ENCODE measurements around the gene TSSK6. TPM values are rescaled to one million over a fixed set of nuclear protein-coding genes. Genes with fewer than 3 reads are reported as not detected.

Gene TSSK6
- total RNA-seq, 3 donors from 2014 or later = 0.96 to 2.9 (median 2.3) TPM

DNA sequence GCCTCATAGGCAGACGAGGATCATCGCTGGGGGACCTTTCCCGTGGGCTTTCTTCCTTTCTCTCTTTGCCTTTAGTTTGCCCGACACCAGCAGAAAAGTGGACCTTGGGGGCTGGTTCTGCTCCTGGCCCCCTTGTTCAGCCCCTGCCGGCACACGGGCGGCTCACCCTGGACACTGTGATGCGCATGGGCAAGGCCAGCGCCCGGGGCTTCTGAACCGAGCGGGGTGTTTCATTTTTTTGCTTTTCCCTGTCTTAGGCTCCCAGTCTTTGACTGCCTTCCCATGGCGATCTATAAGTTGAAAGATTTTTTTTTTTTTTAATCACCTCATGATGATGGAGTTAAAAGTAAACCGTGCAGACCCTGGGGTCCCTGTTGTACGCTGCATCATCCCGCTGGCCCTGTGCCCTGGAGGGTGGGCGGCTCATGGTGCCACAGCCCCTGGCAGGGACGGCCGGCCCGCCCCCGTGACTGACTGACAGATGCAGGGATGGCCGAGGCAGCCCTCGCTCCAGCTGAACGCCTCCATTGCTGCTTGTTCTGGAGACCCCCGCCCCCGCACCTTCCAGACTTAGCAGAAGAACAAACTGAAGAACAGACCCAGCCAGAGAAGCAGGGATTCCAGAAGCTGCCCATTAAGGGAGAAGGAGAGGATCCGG, 9.6 kb downstream of the TSSK6 start:
- Histone ChIP-seq H3K4me1 (no peaks in the 10 kb centered on the region), H3K4me3 (peak overlapping the region in 2 of 3 donors; percentile 48 to 59), H3K27ac (no peak overlapping the region), H3K9me3 (no peaks in the 10 kb centered on the region), H3K27me3 (no peaks in the 10 kb centered on the region), H3K36me3 (peaks cover 13% of the 10 kb centered on the region)
- intact Hi-C loops (cut with DNase I; ENCODE audit: low total_unique reads) = no loop called here
- TF ChIP-seq, protein P1, sequence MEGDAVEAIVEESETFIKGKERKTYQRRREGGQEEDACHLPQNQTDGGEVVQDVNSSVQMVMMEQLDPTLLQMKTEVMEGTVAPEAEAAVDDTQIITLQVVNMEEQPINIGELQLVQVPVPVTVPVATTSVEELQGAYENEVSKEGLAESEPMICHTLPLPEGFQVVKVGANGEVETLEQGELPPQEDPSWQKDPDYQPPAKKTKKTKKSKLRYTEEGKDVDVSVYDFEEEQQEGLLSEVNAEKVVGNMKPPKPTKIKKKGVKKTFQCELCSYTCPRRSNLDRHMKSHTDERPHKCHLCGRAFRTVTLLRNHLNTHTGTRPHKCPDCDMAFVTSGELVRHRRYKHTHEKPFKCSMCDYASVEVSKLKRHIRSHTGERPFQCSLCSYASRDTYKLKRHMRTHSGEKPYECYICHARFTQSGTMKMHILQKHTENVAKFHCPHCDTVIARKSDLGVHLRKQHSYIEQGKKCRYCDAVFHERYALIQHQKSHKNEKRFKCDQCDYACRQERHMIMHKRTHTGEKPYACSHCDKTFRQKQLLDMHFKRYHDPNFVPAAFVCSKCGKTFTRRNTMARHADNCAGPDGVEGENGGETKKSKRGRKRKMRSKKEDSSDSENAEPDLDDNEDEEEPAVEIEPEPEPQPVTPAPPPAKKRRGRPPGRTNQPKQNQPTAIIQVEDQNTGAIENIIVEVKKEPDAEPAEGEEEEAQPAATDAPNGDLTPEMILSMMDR (IDR thresholded peaks at IDR 0.05) = no peak
- TF ChIP-seq POLR2AphosphoS5 (IDR thresholded peaks at IDR 0.05) (no peak), POLR2A (IDR thresholded peaks at IDR 0.05) (no peak)
- no peak for DNase-seq (ENCODE audit: low spot score in 2 of 2)

DNA sequence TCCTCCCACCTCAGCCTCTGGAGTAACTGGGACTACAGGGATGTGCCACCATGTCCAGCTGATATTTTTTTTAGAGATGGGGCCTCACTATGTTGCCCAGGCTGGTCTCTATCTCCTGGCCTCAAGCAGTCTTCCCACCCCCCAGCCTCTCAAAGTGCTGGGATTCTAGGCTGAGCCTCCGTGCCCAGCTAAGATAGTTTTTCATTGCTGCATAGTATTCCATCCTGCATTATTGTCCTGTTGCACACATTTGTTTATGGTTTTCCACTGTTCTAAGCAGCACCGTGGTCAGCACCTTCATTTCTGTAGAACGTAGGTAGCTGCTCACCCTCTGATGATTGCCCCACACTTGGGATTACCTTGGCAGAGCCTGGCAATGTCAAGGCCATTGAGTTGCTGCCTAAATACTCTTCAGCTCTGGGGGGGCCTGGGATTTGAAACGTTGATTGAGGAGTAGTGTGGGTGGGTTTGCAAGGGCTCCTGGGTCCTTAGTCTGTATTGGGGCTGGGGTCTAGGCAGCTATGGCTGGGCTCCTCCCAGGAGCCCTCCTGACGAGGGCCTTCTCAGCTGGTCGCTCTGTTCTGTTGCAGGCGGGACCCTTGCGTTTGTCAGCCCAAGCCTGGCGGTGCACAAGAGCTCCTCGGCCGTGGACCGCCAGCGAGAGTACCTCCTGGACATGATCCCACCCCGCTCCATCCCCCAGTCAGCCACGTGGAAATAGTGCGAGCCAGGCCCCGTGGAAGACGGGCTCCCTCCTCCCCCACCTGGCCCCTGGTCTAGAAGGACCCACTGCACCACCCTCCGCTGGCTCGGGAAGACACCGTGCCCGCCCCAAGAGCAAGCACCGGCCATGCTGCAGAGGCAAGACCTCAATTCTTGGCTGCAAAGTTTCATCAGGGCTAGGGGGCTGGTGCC, 10.3 kb downstream of the TSSK6 start:
- H3K9me3 ChIP-seq = no peaks in the 10 kb centered on the region
- TF ChIP-seq, protein P1 (IDR thresholded peaks at IDR 0.05) = no peak
- TF ChIP-seq POLR2AphosphoS5 (IDR thresholded peaks at IDR 0.05) (no peak), POLR2A (IDR thresholded peaks at IDR 0.05) (no peak)
- no peak overlapping the region for H3K4me3 ChIP-seq
- no peak overlapping the region for H3K27ac ChIP-seq
- intact Hi-C loops (cut with DNase I; ENCODE audit: low total_unique reads) = no loop called here
- H3K27me3 ChIP-seq = no peaks in the 10 kb centered on the region
- no peaks in the 10 kb centered on the region for H3K4me1 ChIP-seq
- peaks cover 13% of the 10 kb centered on the region for H3K36me3 ChIP-seq
- no peak for DNase-seq (ENCODE audit: low spot score in 2 of 2)

DNA sequence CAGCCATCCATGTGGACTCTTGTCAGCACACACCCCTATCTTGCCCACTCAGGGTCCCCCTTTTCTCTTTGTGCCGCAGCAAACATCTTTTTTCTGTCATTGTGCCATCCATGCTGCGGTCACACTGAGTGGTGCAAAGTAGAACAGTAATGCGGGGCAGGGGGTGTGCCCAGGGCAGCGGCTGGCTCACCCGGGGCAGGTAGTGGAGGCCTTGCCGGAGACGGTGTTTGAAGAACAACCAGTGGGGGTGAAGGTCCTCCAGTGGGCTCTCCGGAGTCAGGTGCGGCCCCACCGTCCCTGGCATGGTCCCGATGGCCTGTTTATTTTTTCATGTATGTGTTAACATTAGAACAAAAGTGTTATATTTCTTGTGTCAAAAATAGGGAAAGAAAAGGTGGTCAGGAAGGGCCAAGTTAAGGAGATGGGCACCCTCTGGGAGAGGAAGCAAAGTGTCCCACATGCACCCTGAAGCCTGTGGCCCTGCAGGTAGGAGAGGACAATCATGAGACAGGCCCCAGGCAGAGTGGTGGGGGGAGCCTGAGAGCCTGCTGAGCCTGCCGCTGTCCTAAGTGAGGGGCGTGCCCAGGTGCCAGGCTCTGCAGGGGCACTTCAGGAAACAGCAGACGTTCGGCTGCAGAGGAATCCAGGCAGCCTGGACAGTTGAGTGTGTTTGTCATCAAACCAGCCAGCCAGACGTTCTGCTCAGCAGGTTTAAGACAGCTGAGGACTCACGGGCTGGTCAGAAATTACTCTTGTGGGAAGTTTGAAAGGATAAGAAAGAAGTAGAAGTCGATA, 12.3 kb downstream of the TSSK6 start:
- H3K4me1 ChIP-seq = no peaks in the 10 kb centered on the region
- H3K36me3 ChIP-seq = peaks cover 17% of the 10 kb centered on the region
- no peaks in the 10 kb centered on the region for H3K9me3 ChIP-seq
- no peak overlapping the region for H3K27ac ChIP-seq
- TF ChIP-seq, protein P1 (IDR thresholded peaks at IDR 0.05) = no peak
- TF ChIP-seq POLR2A (IDR thresholded peaks at IDR 0.05) (no peak), POLR2AphosphoS5 (IDR thresholded peaks at IDR 0.05) (no peak)
- H3K27me3 ChIP-seq = no peaks in the 10 kb centered on the region
- H3K4me3 ChIP-seq = no peak overlapping the region
- intact Hi-C loops (cut with DNase I; ENCODE audit: low total_unique reads) = no loop called here
- no peak for DNase-seq (ENCODE audit: low spot score in 2 of 2)

DNA sequence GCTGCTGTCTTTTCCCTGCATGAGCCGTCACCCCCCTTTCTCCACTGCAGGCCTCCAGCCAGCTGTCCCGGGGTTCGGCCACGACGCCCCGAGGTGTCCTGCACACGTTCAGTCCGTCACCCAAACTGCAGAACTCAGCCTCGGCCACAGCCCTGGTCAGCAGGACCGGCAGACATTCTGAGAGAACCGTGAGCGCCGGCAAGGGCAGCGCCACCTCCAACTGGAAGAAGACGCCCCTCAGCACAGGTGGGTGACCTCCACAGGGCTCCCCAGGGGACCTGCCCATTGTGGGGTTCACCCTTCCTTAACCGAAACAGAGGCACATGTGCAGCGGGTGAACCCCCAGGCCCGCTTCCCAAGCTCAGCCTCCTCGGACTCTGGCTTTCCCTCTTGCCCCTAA, 13.1 kb downstream of the TSSK6 start:
- no peak for TF ChIP-seq POLR2AphosphoS5 (IDR thresholded peaks at IDR 0.05)
- intact Hi-C loops (cut with DNase I; ENCODE audit: low total_unique reads) = no loop called here
- no peak for DNase-seq (ENCODE audit: low spot score in 2 of 2)
- Histone ChIP-seq H3K4me3 (no peak overlapping the region), H3K27ac (no peak overlapping the region), H3K9me3 (no peaks in the 10 kb centered on the region), H3K36me3 (peaks cover 17% of the 10 kb centered on the region), H3K4me1 (no peaks in the 10 kb centered on the region), H3K27me3 (no peaks in the 10 kb centered on the region)

DNA sequence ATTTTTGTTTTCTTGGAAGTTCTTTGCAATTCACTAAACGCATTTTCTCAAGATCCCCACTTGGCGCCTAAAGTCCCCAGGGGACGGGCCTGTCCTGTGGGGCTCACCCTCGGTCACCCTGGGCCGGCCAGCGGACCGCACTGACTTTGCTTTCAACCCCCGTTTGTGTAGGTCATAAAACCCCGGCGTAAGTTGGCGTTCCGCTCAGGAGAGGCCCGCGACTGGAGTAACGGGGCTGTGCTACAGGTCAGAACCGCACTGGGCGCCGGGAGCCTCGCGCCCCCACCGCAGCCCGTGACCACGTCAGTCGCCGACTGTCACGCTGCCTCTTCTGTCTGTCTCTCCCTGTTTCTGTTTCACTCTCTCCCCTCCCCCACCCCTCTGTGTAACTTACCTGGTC, 13.6 kb downstream of the TSSK6 start:
- intact Hi-C loops (cut with DNase I; ENCODE audit: low total_unique reads) = no loop called here
- Histone ChIP-seq H3K4me1 (no peaks in the 10 kb centered on the region), H3K27ac (no peak overlapping the region), H3K9me3 (no peaks in the 10 kb centered on the region), H3K4me3 (no peak overlapping the region), H3K27me3 (no peaks in the 10 kb centered on the region), H3K36me3 (peaks cover 17% of the 10 kb centered on the region)
- no peak for DNase-seq (ENCODE audit: low spot score in 2 of 2)
- TF ChIP-seq POLR2A (IDR thresholded peaks at IDR 0.05) (no peak), POLR2AphosphoS5 (IDR thresholded peaks at IDR 0.05) (no peak)
- TF ChIP-seq, protein P1 (IDR thresholded peaks at IDR 0.05) = no peak
